ENCODE data around the gene PAPSS1. TPM values are rescaled to one million over a fixed set of nuclear protein-coding genes. Genes with fewer than 3 reads are reported as not detected.
A peak's percentile ranks its signal among the peaks of the same experiment; 100 is the strongest.

PAPSS1 gene
- total RNA-seq, 4 donors from 2014 or later, result 30.8 to 54.1 (median 36.0) TPM

DNA sequence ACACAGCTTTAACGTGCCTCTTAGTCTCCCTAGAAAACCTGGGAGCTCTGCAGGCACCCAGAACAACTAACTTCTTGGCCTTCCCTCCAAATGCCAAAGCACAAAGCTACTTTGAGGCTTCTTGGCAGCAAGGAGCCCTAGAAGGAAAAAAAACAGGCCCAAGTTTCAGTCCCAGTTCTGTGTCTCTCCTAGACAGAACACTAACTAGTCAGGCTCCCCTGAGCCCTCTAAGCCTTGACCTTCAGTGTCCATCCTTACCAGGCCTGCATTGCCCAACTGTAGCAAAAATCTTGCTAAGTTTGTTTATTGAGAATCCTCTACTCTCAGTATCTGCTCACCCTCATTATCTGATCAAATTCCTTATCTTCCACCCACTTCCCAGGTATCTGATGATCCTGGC is 79.2 kb downstream of the PAPSS1 start:
- Histone ChIP-seq H3K9me3 (no peaks in the 10 kb centered on the region), H3K36me3 (peaks cover 0 to 25% (median 6%) of the 10 kb centered on the region in 3 donors), H3K4me1 (peaks cover 0 to 15% (median 3%) of the 10 kb centered on the region in 3 donors), H3K27ac (peak overlapping the region in 3 of 4 donors; percentile 7 to 27 (median 22)), H3K4me3 (no peak overlapping the region), H3K27me3 (no peaks in the 10 kb centered on the region)
- no peak for DNase-seq
- WGBS, 2 donors, result 80 to 85% methylated on average over 1 of the region's 1 CpG
- no peak for TF ChIP-seq POLR2A (IDR thresholded peaks at IDR 0.05)
- TF ChIP-seq, protein P1, sequence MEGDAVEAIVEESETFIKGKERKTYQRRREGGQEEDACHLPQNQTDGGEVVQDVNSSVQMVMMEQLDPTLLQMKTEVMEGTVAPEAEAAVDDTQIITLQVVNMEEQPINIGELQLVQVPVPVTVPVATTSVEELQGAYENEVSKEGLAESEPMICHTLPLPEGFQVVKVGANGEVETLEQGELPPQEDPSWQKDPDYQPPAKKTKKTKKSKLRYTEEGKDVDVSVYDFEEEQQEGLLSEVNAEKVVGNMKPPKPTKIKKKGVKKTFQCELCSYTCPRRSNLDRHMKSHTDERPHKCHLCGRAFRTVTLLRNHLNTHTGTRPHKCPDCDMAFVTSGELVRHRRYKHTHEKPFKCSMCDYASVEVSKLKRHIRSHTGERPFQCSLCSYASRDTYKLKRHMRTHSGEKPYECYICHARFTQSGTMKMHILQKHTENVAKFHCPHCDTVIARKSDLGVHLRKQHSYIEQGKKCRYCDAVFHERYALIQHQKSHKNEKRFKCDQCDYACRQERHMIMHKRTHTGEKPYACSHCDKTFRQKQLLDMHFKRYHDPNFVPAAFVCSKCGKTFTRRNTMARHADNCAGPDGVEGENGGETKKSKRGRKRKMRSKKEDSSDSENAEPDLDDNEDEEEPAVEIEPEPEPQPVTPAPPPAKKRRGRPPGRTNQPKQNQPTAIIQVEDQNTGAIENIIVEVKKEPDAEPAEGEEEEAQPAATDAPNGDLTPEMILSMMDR (IDR thresholded peaks at IDR 0.05), result no peak
- intact Hi-C loops (cut with DNase I), result no loop called here

DNA sequence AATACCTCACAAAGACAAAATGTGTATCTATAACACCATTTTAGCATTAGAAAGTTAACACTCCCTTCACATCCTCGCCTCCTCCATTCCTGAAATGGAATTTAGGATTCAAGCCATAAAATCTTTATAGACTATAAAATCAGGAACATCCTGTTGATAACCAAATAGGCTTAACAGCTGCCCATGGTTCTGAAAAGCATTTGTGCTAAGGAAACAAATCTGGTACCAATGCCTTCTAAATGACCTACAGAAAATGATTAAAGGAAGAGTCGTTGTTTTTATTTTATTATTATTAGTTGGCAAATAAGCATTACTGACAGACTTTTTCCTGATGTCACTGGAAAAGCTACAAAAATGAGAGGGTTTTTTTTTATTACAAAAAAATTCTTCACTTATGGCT is 79.8 kb downstream of the PAPSS1 start:
- intact Hi-C loops (cut with DNase I), result no loop called here
- no peak for DNase-seq
- no peak overlapping the region for H3K4me3 ChIP-seq
- WGBS, 2 donors, result 69 to 85% methylated on average over 2 of the region's 2 CpGs
- H3K4me1 ChIP-seq, result peaks cover 0 to 15% (median 3%) of the 10 kb centered on the region in 3 donors
- H3K27me3 ChIP-seq, result no peaks in the 10 kb centered on the region
- peak overlapping the region in 2 of 4 donors; percentile 7 to 27 for H3K27ac ChIP-seq
- H3K36me3 ChIP-seq, result peaks cover 0 to 25% (median 6%) of the 10 kb centered on the region in 3 donors
- TF ChIP-seq, protein P1 (IDR thresholded peaks at IDR 0.05), result no peak
- no peak for TF ChIP-seq POLR2A (IDR thresholded peaks at IDR 0.05)
- H3K9me3 ChIP-seq, result no peaks in the 10 kb centered on the region

DNA sequence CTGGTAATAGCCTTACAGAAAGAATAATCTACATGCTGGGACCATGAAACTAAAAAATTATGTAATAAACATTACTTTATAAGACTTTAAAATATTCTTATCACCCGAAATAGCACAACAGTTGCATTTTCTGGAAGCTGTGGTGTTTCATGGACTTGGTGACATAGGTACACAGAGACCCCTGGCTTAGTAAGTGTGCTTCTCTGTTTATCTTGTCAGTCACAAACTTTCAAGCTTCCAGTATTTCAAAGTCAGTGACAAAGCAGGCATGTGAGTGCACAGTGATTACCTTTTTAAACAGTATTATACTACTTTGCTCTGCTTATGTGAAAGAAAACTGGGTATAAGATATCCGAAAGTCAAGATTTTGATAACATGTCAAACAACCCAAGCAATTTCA is 84.3 kb downstream of the PAPSS1 start:
- H3K4me3 ChIP-seq, result no peak overlapping the region
- TF ChIP-seq POLR2A (IDR thresholded peaks at IDR 0.05), result no peak
- TF ChIP-seq, protein P1 (IDR thresholded peaks at IDR 0.05), result no peak
- H3K4me1 ChIP-seq, result peaks cover 0 to 12% (median 1%) of the 10 kb centered on the region in 3 donors
- 76 to 91% methylated on average over 2 of the region's 2 CpGs for WGBS, 2 donors
- no peaks in the 10 kb centered on the region for H3K9me3 ChIP-seq
- H3K36me3 ChIP-seq, result peaks cover 0 to 9% (median 0%) of the 10 kb centered on the region in 3 donors
- no peaks in the 10 kb centered on the region for H3K27me3 ChIP-seq
- intact Hi-C loops (cut with DNase I), result no loop called here
- DNase-seq, result no peak
- H3K27ac ChIP-seq, result no peak overlapping the region

DNA sequence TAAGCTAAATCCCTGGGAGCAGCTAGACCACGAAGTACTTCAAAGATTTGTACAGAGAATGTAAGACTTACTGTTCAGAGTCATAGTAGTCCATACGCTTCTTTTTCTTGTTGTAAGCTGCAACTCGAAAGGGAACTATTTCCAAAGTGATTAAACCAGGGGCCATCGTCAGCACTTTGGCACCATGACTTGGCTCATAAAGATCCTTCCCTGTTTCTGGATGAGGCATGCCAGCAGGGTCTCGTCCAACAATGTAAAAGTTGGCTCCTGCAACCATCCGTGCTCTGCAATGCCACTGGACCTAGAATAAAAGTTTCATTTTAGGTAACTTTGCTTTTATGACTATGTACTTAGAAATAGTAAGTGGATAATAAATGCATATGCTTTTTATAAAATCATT is 88.5 kb downstream of the PAPSS1 start:
- 57 to 58% methylated on average over 6 of the region's 6 CpGs for WGBS, 2 donors
- intact Hi-C loops (cut with DNase I), result no loop called here
- TF ChIP-seq, protein P1 (IDR thresholded peaks at IDR 0.05), result no peak
- no peak for TF ChIP-seq POLR2A (IDR thresholded peaks at IDR 0.05)
- peaks cover 0 to 24% (median 0%) of the 10 kb centered on the region in 3 donors for H3K4me1 ChIP-seq
- no peaks in the 10 kb centered on the region for H3K27me3 ChIP-seq
- H3K27ac ChIP-seq, result no peak overlapping the region
- peaks cover 0 to 18% (median 0%) of the 10 kb centered on the region in 3 donors for H3K36me3 ChIP-seq
- no peaks in the 10 kb centered on the region for H3K9me3 ChIP-seq
- no peak for DNase-seq
- H3K4me3 ChIP-seq, result no peak overlapping the region

DNA sequence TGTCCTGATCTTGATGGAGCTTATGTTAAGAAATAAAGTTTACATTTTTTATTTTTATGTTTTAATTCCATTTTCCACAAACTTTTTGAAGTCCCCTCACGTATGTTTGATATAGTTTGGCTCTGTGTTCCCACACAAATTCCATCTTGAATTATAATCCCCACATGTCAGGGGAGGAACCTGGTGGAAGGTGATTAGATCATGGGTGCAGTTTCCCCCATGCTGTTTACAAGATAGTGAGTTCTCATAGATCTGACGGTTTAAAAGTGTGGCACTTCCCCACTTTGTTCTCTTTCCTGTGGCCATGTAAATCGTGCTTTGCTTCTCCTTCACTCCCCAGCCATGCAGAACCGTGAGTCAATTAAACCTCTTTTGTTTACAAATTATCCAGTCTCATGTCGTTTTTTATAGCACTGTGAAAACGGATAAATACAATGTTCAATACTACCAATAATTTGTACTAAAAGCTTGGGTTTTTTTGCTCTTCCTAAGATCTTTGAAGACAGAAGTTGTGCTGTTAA is 89.8 kb downstream of the PAPSS1 start:
- 77 to 82% methylated on average over 6 of the region's 6 CpGs for WGBS, 2 donors
- Histone ChIP-seq H3K9me3 (no peaks in the 10 kb centered on the region), H3K27ac (no peak overlapping the region), H3K4me3 (no peak overlapping the region), H3K27me3 (no peaks in the 10 kb centered on the region), H3K4me1 (peaks cover 0 to 24% (median 0%) of the 10 kb centered on the region in 3 donors), H3K36me3 (peaks cover 0 to 18% (median 0%) of the 10 kb centered on the region in 3 donors)
- no peak for DNase-seq
- intact Hi-C loops (cut with DNase I), result no loop called here
- no peak for TF ChIP-seq POLR2A (IDR thresholded peaks at IDR 0.05)
- TF ChIP-seq, protein P1 (IDR thresholded peaks at IDR 0.05), result no peak

Data from esophagus squamous epithelium (tissue), 5 donors.